ENCODE data around the gene RNF20.
"Not testable (repeated sequence)": the region's sequence is repeated elsewhere in the genome, so short reads cannot be mapped to it uniquely, and the experiment has no call there.

The RNF20 gene

GRCh38 chr9:101590074-101590473 lies 56.4 kb downstream of the RNF20 start:
- not testable (repeated sequence) for H3K27ac ChIP-seq (ENCODE audit: low read length); H3K9ac ChIP-seq (ENCODE audit: low read length in 2 of 2); H3K27me3 ChIP-seq (ENCODE audit: control insufficient read depth in 1 of 2, insufficient read depth in 2 of 2, low read length in 2 of 2); H3K4me3 ChIP-seq (ENCODE audit: low read length in 2 of 2); H3K36me3 ChIP-seq (ENCODE audit: control insufficient read depth in 2 of 2, insufficient read depth in 2 of 2, low read length in 2 of 2); H3K9me3 ChIP-seq (ENCODE audit: control insufficient read depth in 2 of 2, low read length in 2 of 2); H3K4me1 ChIP-seq (ENCODE audit: control insufficient read depth, insufficient read depth, low read length)

- no peak overlapping the region for H3K4me3 ChIP-seq (ENCODE audit: low read length in 2 of 2)
- no peaks in the 10 kb centered on the region for H3K27me3 ChIP-seq (ENCODE audit: control insufficient read depth in 1 of 2, insufficient read depth in 2 of 2, low read length in 2 of 2)
- no peak overlapping the region for H3K27ac ChIP-seq (ENCODE audit: low read length)
- H3K4me1 ChIP-seq (ENCODE audit: control insufficient read depth, insufficient read depth, low read length), result no peaks in the 10 kb centered on the region
- H3K9ac ChIP-seq (ENCODE audit: low read length in 2 of 2), result no peak overlapping the region
- no peaks in the 10 kb centered on the region for H3K36me3 ChIP-seq (ENCODE audit: control insufficient read depth in 2 of 2, insufficient read depth in 2 of 2, low read length in 2 of 2)
- no peaks in the 10 kb centered on the region for H3K9me3 ChIP-seq (ENCODE audit: control insufficient read depth in 2 of 2, low read length in 2 of 2)
Measured at GRCh38 chr9:101590901-101591300, 57.2 kb downstream of the RNF20 start.

- no peak overlapping the region for H3K9ac ChIP-seq (ENCODE audit: low read length in 2 of 2)
- no peaks in the 10 kb centered on the region for H3K36me3 ChIP-seq (ENCODE audit: control insufficient read depth in 2 of 2, insufficient read depth in 2 of 2, low read length in 2 of 2)
- no peaks in the 10 kb centered on the region for H3K27me3 ChIP-seq (ENCODE audit: control insufficient read depth in 1 of 2, insufficient read depth in 2 of 2, low read length in 2 of 2)
- no peaks in the 10 kb centered on the region for H3K9me3 ChIP-seq (ENCODE audit: control insufficient read depth in 2 of 2, low read length in 2 of 2)
- H3K4me1 ChIP-seq (ENCODE audit: control insufficient read depth, insufficient read depth, low read length), result no peaks in the 10 kb centered on the region
- H3K27ac ChIP-seq (ENCODE audit: low read length), result no peak overlapping the region
- no peak overlapping the region for H3K4me3 ChIP-seq (ENCODE audit: low read length in 2 of 2)
Measured at GRCh38 chr9:101591787-101592446, 58.3 kb downstream of the RNF20 start.

- Histone ChIP-seq H3K4me3 (ENCODE audit: low read length in 2 of 2) (no peak overlapping the region), H3K27ac (ENCODE audit: low read length) (no peak overlapping the region), H3K9ac (ENCODE audit: low read length in 2 of 2) (no peak overlapping the region), H3K9me3 (ENCODE audit: control insufficient read depth in 2 of 2, low read length in 2 of 2) (no peaks in the 10 kb centered on the region), H3K27me3 (ENCODE audit: control insufficient read depth in 1 of 2, insufficient read depth in 2 of 2, low read length in 2 of 2) (no peaks in the 10 kb centered on the region), H3K36me3 (ENCODE audit: control insufficient read depth in 2 of 2, insufficient read depth in 2 of 2, low read length in 2 of 2) (no peaks in the 10 kb centered on the region), H3K4me1 (ENCODE audit: control insufficient read depth, insufficient read depth, low read length) (no peaks in the 10 kb centered on the region)
Measured at GRCh38 chr9:101592788-101593187, 59.1 kb downstream of the RNF20 start.

GRCh38 chr9:101593345-101593744 lies 59.7 kb downstream of the RNF20 start:
- Histone ChIP-seq H3K9ac (ENCODE audit: low read length in 2 of 2) (no peak overlapping the region), H3K4me1 (ENCODE audit: control insufficient read depth, insufficient read depth, low read length) (no peaks in the 10 kb centered on the region)

GRCh38 chr9:101594796-101595195 lies 61.1 kb downstream of the RNF20 start, which contains the start of gene PPP3R2:
Gene PPP3R2 (minus strand): TSS chr9:101594969. CDS start chr9:101594921, 48 bp downstream.
- Histone ChIP-seq H3K27ac (ENCODE audit: low read length) (no peak within 1 kb of the TSS), H3K36me3 (ENCODE audit: control insufficient read depth in 2 of 2, insufficient read depth in 2 of 2, low read length in 2 of 2) (no peaks in the 10 kb centered on the region), H3K4me3 (ENCODE audit: low read length in 2 of 2) (no peak within 1 kb of the TSS), H3K4me1 (ENCODE audit: control insufficient read depth, insufficient read depth, low read length) (no peaks in the 10 kb centered on the region), H3K9me3 (ENCODE audit: control insufficient read depth in 2 of 2, low read length in 2 of 2) (no peaks in the 10 kb centered on the region), H3K27me3 (ENCODE audit: control insufficient read depth in 1 of 2, insufficient read depth in 2 of 2, low read length in 2 of 2) (no peaks in the 10 kb centered on the region), H3K9ac (ENCODE audit: low read length in 2 of 2) (no peak within 1 kb of the TSS)

More at GRCh38 chr9:101593345-101593744, 59.7 kb downstream of the RNF20 start:
- H3K36me3 ChIP-seq (ENCODE audit: control insufficient read depth in 2 of 2, insufficient read depth in 2 of 2, low read length in 2 of 2), result no peaks in the 10 kb centered on the region
- no peak overlapping the region for H3K27ac ChIP-seq (ENCODE audit: low read length)
- H3K27me3 ChIP-seq (ENCODE audit: control insufficient read depth in 1 of 2, insufficient read depth in 2 of 2, low read length in 2 of 2), result no peaks in the 10 kb centered on the region
- H3K9me3 ChIP-seq (ENCODE audit: control insufficient read depth in 2 of 2, low read length in 2 of 2), result no peaks in the 10 kb centered on the region
- no peak overlapping the region for H3K4me3 ChIP-seq (ENCODE audit: low read length in 2 of 2)

- H3K27ac ChIP-seq (ENCODE audit: low read length), result no peak overlapping the region
Measured at GRCh38 chr9:101601904-101602765, 68.5 kb downstream of the RNF20 start.

GRCh38 chr9:101604296-101604695 lies 70.6 kb downstream of the RNF20 start:
- H3K9ac ChIP-seq (ENCODE audit: low read length in 2 of 2), result no peak overlapping the region
- H3K27me3 ChIP-seq (ENCODE audit: control insufficient read depth in 1 of 2, insufficient read depth in 2 of 2, low read length in 2 of 2), result peaks cover 0 to 5% of the 10 kb centered on the region in 2 donors
- H3K36me3 ChIP-seq (ENCODE audit: control insufficient read depth in 2 of 2, insufficient read depth in 2 of 2, low read length in 2 of 2), result no peaks in the 10 kb centered on the region
- no peak overlapping the region for H3K27ac ChIP-seq (ENCODE audit: low read length)
- no peak overlapping the region for H3K4me3 ChIP-seq (ENCODE audit: low read length in 2 of 2)
- H3K4me1 ChIP-seq (ENCODE audit: control insufficient read depth, insufficient read depth, low read length), result no peaks in the 10 kb centered on the region
- H3K9me3 ChIP-seq (ENCODE audit: control insufficient read depth in 2 of 2, low read length in 2 of 2), result no peaks in the 10 kb centered on the region

More at GRCh38 chr9:101601904-101602765, 68.5 kb downstream of the RNF20 start:
- H3K9me3 ChIP-seq (ENCODE audit: control insufficient read depth in 2 of 2, low read length in 2 of 2), result no peaks in the 10 kb centered on the region
- H3K27me3 ChIP-seq (ENCODE audit: control insufficient read depth in 1 of 2, insufficient read depth in 2 of 2, low read length in 2 of 2), result peaks cover 0 to 5% of the 10 kb centered on the region in 2 donors
- H3K9ac ChIP-seq (ENCODE audit: low read length in 2 of 2), result no peak overlapping the region
- no peak overlapping the region for H3K4me3 ChIP-seq (ENCODE audit: low read length in 2 of 2)
- H3K4me1 ChIP-seq (ENCODE audit: control insufficient read depth, insufficient read depth, low read length), result no peaks in the 10 kb centered on the region
- H3K36me3 ChIP-seq (ENCODE audit: control insufficient read depth in 2 of 2, insufficient read depth in 2 of 2, low read length in 2 of 2), result no peaks in the 10 kb centered on the region

- Histone ChIP-seq H3K4me1 (ENCODE audit: control insufficient read depth, insufficient read depth, low read length) (no peaks in the 10 kb centered on the region), H3K9ac (ENCODE audit: low read length in 2 of 2) (no peak overlapping the region), H3K36me3 (ENCODE audit: control insufficient read depth in 2 of 2, insufficient read depth in 2 of 2, low read length in 2 of 2) (no peaks in the 10 kb centered on the region), H3K9me3 (ENCODE audit: control insufficient read depth in 2 of 2, low read length in 2 of 2) (no peaks in the 10 kb centered on the region), H3K4me3 (ENCODE audit: low read length in 2 of 2) (no peak overlapping the region), H3K27ac (ENCODE audit: low read length) (no peak overlapping the region), H3K27me3 (ENCODE audit: control insufficient read depth in 1 of 2, insufficient read depth in 2 of 2, low read length in 2 of 2) (peaks cover 0 to 5% of the 10 kb centered on the region in 2 donors)
Measured at GRCh38 chr9:101605547-101605946, 71.9 kb downstream of the RNF20 start.
